ENCODE data around the gene PSEN1.
"Not testable (repeated sequence)": the region's sequence is repeated elsewhere in the genome, so short reads cannot be mapped to it uniquely, and the experiment has no call there.

The PSEN1 gene

GRCh38 chr14:73167727-73168126 is 31.4 kb downstream of the PSEN1 start:
- DNase-seq (ENCODE audit: low read depth) = no peak
- no peak for TF ChIP-seq MYC (IDR thresholded peaks at IDR 0.05; ENCODE audit: low read depth, low read length)
- no peak for TF ChIP-seq CTCF (IDR thresholded peaks at IDR 0.05; ENCODE audit: low read depth, low read length)
- no peak for TF ChIP-seq MAX (IDR thresholded peaks at IDR 0.05; ENCODE audit: low read depth, low read length)
- TF ChIP-seq POLR2A (IDR thresholded peaks at IDR 0.05; ENCODE audit: extremely low read depth, insufficient read length) = no peak
- H3K4me3 ChIP-seq (ENCODE audit: low read depth, low read length) = no peak overlapping the region

GRCh38 chr14:73168274-73168673 is 32.0 kb downstream of the PSEN1 start:
- H3K4me3 ChIP-seq (ENCODE audit: low read depth, low read length) = no peak overlapping the region
- no peak for DNase-seq (ENCODE audit: low read depth)
- TF ChIP-seq POLR2A (IDR thresholded peaks at IDR 0.05; ENCODE audit: extremely low read depth, insufficient read length) (no peak), MYC (IDR thresholded peaks at IDR 0.05; ENCODE audit: low read depth, low read length) (no peak), CTCF (IDR thresholded peaks at IDR 0.05; ENCODE audit: low read depth, low read length) (no peak), MAX (IDR thresholded peaks at IDR 0.05; ENCODE audit: low read depth, low read length) (no peak)

- H3K4me3 ChIP-seq (ENCODE audit: low read depth, low read length) = no peak overlapping the region
- DNase-seq (ENCODE audit: low read depth) = no peak
- TF ChIP-seq MYC (IDR thresholded peaks at IDR 0.05; ENCODE audit: low read depth, low read length) (no peak), CTCF (IDR thresholded peaks at IDR 0.05; ENCODE audit: low read depth, low read length) (no peak), POLR2A (IDR thresholded peaks at IDR 0.05; ENCODE audit: extremely low read depth, insufficient read length) (no peak), MAX (IDR thresholded peaks at IDR 0.05; ENCODE audit: low read depth, low read length) (no peak)
Observed at GRCh38 chr14:73168691-73169090, 32.4 kb downstream of the PSEN1 start.

GRCh38 chr14:73169855-73170254 is 33.5 kb downstream of the PSEN1 start:
- not testable (repeated sequence) for DNase-seq (ENCODE audit: low read depth)

GRCh38 chr14:73170686-73171085 is 34.4 kb downstream of the PSEN1 start:
- no peak overlapping the region for H3K4me3 ChIP-seq (ENCODE audit: low read depth, low read length)
- no peak for TF ChIP-seq POLR2A (IDR thresholded peaks at IDR 0.05; ENCODE audit: extremely low read depth, insufficient read length)
- TF ChIP-seq MAX (IDR thresholded peaks at IDR 0.05; ENCODE audit: low read depth, low read length) = no peak
- TF ChIP-seq CTCF (IDR thresholded peaks at IDR 0.05; ENCODE audit: low read depth, low read length) = no peak
- no peak for TF ChIP-seq MYC (IDR thresholded peaks at IDR 0.05; ENCODE audit: low read depth, low read length)
- no peak for DNase-seq (ENCODE audit: low read depth)

More at GRCh38 chr14:73169855-73170254, 33.5 kb downstream of the PSEN1 start:
- not testable (repeated sequence) for H3K4me3 ChIP-seq (ENCODE audit: low read depth, low read length)

- DNase-seq (ENCODE audit: low read depth) = no peak
- TF ChIP-seq POLR2A (IDR thresholded peaks at IDR 0.05; ENCODE audit: extremely low read depth, insufficient read length) (no peak), MYC (IDR thresholded peaks at IDR 0.05; ENCODE audit: low read depth, low read length) (no peak), MAX (IDR thresholded peaks at IDR 0.05; ENCODE audit: low read depth, low read length) (no peak), CTCF (IDR thresholded peaks at IDR 0.05; ENCODE audit: low read depth, low read length) (no peak)
- H3K4me3 ChIP-seq (ENCODE audit: low read depth, low read length) = no peak overlapping the region
Observed at GRCh38 chr14:73172500-73172899, 36.2 kb downstream of the PSEN1 start.
